GM21528 (cell line): ENCODE data around the gene PMCH.
"Not testable (repeated sequence)": the region's sequence is repeated elsewhere in the genome, so short reads cannot be mapped to it uniquely, and the experiment has no call there.

Source experiments
- ATAC-seq: cut with Tn5 transposase; IDR thresholded peaks from one replicate; pipeline ENCODE4 v1.9.1; 2021; ENCODE audit warnings: mild to moderate bottlenecking, moderate library complexity; ENCODE audit not compliant: unreplicated experiment, low FRiP score

PMCH gene, protein sequence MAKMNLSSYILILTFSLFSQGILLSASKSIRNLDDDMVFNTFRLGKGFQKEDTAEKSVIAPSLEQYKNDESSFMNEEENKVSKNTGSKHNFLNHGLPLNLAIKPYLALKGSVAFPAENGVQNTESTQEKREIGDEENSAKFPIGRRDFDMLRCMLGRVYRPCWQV

DNA sequence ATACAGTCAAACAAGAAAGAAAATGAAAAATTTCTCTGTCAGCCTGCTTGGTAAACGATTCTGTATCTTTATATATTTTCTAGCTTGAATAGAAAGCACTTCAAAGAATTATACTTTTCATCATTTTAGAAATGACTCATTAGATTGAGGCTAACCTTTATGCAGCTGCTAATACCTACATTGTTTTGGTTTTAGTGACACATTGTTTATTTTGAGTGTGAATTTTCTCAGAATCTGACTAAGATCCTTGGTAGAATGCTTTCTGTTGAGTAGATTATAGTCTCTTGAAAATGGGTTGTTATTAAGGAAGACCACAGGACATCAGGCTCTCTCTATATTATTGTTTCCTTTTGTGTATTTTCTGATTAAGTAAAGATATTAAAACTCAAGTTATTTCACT lies at the start of gene PMCH:
TSS of gene PMCH (minus strand) at position 45 of the 400 bp plus-strand sequence. CDS start 63 bp downstream, outside the sequence.
- ATAC-seq = peak; percentile 70

DNA sequence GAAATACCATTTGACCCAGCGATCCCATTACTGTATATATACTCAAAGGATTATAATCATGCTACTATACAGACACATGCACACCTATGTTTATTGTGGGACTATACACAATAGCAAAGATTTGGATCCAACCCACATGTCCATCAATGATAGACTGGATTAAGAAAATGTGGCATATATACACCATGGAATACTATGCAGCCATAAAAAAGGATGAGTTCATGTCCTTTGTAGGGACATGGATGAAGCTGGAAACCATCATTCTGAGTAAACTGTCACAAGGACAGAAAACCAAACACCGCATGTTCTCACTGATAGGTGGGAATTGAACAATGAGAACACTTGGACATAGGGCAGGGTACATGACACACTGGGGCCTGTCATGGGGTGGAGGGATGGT lies 43.2 kb upstream of the PMCH start:
- ATAC-seq = not testable (repeated sequence)

DNA sequence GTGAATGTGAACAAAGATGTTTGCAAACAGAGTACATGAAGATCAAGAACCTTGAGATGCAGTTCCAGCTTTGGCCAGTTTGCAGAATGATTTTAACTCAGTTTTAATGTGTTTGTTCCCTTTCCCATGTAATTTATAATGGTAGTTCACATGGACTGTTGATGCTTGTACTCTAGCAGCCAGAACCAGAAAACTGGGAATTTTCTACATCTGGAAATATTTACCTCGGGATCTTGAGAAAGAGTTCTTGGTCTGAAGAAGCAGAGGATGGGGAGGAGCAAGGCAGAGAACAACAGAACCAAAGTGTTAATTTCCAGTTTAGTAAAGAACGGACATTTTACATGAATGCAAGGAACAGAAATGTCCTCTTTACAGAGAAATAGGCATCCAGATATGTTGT lies 37.0 kb upstream of the PMCH start:
- ATAC-seq = no peak

DNA sequence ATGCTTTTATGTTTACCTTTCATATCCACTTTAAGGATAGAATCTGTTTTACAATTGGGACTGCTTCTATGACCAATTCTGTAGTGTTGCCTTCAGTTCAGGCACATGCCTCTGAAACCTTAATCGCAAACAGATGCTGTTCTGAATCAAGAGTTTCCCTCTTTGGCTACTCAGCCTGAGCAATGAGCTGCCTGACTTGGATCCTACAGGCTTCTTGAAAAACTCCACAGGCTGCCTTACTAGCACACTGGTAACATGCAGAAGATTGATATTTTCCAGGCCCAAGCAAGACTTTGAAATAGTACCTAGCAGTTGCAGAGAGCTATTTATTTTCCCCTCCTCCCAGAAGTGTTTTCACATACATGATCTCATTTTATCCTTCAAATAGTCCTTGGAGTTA lies 34.8 kb upstream of the PMCH start:
- ATAC-seq = no peak

DNA sequence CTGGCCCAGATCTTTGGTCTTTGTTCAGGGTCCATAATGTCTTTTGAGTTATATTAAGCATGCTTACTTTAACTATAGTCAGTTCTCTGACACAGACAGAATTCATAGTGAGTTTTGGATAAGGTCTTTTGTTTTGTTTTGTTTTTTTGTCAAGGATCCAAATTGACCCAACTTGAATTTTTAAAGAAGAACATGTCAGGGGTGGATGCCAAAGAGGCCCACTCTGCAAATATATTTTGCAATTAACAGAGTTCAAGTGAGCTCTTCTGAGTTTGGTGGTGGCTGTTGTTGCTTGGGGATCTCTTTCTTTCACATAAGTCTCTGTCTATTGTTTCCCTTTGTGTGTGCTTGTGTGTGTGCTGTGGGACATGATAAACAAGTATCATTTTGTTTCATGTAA lies 34.4 kb upstream of the PMCH start:
- no peak for ATAC-seq

DNA sequence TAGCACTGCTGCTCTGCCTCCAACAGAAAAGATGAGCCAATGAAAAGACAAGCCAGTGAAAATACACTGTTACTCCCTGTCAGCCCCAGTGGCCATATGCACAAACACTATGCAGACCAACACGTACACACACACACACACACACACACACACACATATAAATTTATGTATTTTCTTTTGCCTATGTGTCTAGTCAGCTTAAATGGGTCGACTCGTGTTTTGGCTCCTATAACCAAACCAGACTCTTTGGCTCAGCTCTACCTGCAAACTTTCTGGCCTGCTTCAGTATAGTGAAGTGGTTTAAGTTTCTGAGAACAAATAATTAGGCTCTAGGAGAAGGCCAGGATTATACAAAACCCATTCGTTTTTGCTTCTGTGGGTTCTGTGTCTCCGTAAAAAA lies 30.3 kb upstream of the PMCH start:
- ATAC-seq = no peak

DNA sequence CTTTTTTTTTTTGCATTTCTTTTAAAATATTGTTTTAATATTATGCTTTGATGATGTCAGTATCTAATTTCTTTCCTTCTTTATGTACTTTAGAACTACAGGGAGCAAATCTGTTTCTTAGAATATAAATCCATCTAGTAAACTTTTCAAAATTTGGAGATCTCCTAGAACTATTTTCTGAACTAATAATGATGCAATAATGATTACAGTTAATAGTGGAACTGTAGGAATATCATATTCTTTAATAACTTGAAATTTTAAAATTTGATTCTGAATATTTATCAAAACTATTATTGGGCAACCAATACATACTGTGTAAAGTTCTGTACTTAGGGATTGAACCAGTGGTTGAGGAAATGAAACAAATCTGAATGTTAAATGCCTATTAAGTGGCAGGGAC lies 23.1 kb upstream of the PMCH start:
- ATAC-seq = no peak

DNA sequence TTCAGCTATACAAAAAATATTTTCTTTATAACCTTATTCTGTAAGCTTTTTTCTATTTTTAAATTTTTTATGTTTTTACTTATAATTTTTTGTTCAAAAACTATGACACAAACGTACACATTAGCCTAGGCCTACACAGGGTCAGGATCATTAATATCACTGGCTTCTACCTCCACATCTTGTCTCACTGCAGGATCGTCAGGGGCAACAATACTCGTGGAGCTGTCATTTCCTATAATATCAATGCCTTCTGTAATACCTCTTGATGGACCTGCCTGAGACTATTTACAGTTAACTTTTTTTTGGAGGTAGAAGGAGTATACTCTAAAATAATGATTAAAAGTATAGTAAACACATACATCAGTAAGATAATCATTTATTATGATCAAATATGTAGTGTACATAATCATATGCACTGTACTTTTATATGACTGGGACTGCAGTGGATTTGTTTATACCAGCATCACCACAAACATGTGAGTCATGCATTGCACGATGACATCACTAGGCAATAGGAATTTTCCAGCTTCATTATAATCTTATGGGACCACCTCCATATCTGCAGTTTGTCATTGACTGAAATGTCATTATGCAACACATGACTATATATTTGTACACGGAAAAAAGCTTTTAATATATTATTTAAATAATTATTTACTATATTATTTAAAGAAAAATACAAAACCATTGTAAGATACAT lies 18.5 kb upstream of the PMCH start:
- ATAC-seq = no peak

DNA sequence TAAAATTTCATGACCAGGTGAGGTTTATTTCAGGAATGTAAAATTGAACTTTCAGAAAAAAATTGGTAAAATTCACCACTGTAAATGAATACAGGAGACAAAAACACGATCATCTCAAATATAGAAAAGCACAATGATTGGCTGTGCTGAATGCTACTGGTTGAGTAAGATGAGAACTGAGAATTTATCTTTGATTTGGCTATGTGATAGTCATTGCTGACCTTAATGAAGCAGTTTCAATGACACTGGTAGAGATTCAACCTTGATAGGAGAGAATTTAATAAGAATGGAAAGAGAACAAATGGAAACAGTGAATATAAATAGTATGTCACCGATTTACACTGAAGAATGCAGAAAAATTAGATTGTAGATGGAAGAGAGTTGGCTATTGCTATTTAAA lies 6.4 kb upstream of the PMCH start:
- ATAC-seq = no peak

DNA sequence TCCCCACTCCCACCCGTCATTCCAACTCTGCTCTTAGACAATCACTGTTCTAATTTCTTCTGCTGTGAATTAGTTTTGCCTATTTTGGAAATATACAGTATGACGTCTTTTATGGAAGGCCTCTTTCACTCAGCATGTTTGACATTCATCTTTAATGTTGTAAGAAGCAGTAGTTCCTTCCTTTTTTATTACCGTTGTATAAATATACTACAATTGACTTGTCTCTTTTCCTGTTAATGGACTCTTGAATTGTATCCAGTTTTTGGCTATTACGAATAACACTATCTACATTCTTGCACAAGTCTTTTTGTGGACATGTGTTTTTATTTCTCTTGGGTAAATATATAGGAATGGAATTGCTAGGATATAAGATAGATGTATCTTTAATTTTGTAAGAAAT lies 4.9 kb upstream of the PMCH start:
- ATAC-seq = no peak

DNA sequence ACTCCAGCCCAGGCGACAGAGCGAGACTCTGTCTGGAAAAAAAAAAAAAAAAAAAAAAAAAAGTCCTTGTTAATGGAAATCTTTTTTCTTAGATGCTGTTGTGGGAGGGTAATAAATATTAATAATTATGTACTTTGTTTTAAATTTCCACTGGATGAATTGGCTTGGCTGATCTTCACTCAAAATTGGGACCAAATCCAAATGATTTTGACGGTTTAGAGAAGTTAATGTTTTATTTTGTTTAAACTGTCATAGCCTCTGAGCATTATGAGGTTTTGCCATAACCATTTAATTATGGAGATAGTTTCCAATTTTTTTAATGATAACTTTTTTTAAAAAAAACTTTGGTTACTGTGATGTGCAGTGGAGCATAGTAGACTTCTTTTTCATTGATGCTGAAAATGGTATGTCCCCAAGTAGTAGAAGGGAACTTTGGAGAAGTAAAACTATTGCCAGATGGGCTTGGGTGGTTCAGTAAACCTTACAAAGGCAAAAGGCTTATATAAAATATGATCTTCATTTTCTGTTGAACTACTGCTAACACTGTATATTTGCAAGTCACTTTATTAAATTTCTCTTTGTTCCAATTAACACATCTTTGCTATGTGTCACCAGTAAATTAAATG lies 3.9 kb upstream of the PMCH start:
- ATAC-seq = no peak

DNA sequence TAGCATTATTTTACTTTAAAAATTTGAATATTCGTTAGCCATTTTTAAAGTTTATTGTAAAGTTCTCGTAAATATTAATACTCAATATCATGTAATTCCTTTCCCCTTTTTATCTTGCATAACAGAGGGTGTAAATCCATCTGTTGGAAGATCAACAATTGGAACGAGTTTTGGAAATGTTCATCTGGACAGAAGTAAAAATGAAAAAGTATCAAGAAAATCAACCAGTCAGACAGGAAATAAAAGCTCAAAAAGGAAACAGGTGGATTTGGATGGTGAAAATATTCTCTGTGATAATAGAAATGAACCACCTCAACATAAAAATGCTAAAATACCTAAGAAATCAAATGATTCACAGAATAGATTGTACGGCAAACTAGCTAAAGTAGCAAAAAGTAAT lies 1.8 kb downstream of the PMCH start:
- no peak for ATAC-seq

DNA sequence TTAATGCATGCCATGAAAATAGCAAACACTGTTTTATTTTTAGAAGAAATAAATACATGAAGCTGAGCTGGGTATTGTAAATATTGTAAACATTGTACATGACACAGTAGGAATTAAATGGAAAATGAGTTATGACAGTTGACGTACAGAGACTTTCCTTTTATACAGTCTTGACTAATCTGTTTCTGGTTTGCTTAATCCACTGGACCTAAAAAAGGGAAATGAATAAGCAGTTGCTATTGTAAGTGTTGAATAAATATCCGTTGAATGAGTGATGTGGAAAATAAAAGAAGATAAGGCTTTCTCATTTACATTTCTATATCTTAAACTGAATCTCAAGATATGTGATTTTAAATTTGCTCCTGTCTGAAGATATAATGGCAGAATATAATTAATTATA lies 15.0 kb downstream of the PMCH start:
- no peak for ATAC-seq

DNA sequence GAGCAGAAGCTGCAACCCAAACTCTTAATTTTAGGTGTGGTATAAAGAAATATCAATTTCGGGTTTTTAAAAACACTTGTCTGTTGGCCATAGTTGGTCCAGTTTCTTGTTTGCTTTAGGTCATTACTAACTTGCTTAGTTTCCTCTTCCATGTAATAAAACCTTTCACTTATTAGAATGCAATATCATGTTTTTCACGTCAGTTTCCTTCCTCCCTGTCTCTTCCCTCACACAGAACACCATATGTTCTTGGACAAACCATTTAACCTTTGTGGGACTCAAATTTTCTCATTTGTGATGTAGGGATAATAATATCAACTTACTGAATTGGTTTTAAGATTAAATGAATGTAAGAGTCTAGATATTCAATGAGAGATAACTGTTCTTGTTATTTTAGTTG lies 22.9 kb downstream of the PMCH start:
- no peak for ATAC-seq

DNA sequence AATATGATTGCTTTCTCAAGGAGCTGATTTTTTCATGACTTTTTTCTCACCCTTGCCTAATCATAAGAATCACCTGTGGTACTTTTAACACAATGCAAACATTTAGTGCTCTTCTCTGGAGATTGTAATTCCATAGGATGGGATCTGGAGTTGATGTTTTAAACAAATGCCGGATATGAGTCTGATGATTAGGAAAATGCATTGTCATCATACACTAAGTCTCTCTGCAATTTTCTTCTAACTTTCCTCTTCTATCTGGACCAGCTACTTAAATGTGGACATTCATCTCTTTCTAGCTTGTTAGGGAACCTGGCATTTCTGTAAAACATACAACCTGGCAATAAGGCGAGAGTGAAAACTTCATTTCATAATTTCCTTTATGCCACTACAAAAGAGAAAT lies 23.5 kb downstream of the PMCH start:
- no peak for ATAC-seq

DNA sequence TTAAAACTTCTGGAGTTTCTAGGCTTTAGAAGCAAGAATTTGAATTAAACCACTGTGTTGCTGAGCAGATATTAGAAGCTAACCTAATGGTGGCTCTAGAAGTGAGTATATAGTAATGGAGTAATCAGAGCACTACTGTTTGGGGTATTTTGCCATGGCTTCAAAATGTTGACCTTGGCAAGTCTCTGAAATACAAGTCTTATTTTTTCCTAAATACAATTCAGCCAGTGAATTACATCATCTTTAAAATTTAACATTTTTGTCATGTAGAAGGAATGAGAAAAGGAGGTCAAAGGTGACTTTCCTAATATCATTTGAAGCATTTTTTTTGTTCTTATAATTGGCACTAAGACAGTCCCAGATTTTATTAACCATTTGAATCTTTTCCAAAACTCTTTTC lies 25.2 kb downstream of the PMCH start:
- no peak for ATAC-seq

DNA sequence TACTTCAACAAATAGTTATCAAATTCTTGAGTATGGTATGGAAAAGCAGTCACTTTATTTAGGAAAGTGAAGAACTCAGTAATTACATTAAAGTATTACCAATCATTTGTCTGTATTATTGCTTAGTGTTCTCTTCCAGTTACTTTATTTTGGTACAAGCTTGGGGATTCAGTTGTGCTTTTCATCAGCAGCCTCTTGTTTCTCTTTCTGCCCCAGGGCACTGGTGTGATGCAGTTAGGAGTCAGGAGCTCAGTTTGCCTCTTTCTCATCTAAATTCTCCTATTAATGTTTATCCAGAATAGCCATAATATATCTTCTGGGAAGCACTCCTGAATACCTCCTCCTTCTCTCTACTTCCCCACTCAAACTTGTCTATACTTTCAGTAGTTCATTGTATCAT lies 25.7 kb downstream of the PMCH start:
- ATAC-seq = no peak

DNA sequence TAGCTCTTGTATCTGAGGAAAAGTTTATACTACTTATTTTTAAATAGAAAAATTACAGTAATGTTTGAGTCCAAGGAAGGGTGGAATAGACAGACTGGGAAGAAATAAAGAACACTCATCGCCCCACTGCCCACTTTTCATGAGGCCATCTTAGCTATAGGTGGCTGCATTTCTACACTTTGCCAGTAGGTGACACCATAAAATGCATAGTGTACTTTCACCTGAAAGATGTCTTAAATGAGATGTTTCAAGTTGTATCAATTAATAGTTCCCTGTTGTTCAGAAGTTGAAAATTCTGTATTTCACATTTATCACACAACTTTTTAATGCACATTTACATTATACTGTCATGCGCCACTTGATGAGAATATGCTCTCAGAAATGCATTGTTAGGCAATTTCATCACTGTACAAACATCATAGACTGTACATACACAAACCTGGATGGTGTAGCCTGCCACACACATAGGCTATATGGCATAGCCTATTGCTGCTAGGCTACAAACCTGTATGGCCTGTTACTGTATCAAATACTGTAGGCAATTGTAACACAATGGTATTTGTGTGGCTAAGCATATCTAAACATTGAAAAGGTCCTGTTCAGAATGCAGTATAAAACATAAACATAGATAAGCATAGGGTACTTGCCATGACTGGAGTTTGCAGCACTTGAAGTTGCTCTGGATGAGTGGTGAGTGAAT lies 27.6 kb downstream of the PMCH start:
- ATAC-seq = no peak

DNA sequence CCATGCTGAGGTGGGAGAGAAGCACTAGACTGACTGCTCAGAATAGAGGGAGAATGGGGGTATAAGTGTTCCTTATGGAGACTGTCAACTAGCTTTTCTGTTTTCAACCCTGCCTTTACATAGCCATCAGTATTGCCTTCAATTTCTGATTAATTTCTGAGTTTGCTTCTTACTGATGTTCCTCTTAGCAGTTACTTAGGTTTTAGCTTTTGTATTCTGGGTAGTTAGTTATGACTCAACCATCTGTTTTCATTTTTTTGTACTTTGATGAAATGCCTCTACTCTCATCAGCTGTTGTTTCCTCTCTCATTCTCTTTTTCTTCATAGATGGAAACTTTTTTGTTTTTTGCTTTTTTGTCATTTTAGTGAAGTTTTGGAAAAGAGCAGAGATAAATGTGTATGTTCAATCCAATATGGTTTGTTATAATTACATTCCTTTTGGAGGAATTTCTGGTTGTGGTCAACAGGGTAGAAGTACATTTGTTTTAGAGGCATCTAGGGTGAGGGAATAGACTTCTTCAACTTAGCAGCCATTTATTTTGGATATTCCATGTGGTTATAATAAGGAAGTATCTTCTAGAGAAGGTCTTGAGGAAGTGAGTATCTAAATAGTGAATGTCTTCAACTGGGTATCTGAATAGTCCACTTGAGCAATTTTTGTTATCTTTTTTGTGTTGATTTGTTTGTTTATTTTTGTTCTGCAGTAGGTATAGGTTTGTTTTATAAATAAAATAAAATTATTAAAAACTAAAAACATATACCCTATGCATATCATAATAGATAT lies 29.6 kb downstream of the PMCH start:
- ATAC-seq = no peak

DNA sequence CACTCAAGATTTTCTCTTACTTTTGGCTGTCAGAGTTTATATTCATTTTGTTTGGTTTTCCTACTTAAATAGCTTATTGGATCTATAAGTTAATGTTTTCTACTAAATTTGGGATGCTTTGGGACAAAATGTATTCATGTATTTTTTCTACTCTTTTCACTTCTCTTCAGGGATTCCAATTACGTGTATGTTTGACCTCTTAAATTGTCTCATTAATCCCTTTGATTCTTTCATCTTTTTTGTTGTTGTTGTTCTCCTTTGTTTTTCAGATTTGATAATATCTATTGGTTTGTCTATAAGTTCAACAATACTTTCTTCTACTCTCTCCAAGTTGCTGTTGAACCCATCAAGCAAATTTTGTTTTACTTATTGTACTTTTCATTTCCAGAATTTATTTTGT lies 34.2 kb downstream of the PMCH start:
- ATAC-seq = no peak

DNA sequence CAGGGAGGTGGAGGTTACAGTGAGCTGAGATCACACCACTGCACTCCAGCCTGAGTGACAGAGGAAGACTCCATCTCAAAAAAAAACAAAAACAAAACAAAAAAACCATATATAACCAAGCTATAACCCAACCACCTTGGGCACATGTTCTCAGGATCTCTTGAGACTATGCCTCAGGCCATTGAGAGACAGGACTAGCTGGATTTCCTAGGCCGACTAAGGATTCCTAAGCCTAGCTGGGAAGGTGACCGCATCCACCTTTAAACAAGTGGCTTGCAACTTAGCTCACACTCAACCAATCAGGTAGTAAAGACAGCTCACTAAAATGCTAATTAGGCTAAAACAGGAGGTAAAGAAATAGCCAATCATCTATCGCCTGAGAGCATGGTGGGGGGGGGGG lies 42.4 kb downstream of the PMCH start:
- ATAC-seq = not testable (repeated sequence)
